IPS-NIHi7 (cell line): Measurements from ENCODE around the gene GRIK4.

ENCODE experiments used
- DNase-seq: peaks from one replicate; pipeline ENCODE4 v3.0.0; 2012; ENCODE audit warnings: mixed read lengths; ENCODE audit errors: extremely low spot score

GRIK4 gene

DNA sequence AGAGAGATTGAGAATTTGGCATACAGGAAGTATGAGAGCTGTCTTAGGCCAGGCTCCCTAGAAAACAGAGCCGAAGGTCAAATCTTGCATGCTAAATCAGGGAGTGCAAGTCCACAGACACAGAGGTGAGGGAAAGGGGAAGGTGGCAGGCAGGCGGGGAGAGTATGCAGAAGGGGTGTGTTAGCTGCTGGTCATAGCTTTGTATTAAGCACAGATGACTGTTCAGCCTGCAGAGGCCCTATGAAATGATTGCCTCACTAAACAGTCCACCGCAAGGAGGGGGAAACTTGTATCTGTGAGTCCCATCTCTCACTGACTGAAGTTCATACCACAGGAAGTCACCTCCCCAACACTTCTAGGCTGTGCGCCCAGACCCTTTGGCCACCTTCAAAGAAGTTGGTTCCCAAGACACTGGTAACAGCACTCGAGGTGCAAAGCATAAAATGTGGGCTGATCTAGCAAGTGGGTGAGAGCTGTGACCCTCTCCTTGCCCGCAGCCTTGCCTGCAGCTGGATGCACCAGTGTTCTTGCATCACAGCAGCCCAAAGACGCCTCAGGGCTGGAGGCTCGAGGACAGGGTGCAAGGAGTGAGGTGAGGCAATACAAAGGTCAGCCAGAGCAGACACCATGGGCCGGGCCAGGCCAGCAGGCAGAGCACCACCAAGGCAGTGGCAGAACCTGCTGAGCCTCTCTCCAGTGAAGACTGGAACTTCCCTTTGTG is 397.1 kb downstream of the GRIK4 start:
- no peak for DNase-seq

DNA sequence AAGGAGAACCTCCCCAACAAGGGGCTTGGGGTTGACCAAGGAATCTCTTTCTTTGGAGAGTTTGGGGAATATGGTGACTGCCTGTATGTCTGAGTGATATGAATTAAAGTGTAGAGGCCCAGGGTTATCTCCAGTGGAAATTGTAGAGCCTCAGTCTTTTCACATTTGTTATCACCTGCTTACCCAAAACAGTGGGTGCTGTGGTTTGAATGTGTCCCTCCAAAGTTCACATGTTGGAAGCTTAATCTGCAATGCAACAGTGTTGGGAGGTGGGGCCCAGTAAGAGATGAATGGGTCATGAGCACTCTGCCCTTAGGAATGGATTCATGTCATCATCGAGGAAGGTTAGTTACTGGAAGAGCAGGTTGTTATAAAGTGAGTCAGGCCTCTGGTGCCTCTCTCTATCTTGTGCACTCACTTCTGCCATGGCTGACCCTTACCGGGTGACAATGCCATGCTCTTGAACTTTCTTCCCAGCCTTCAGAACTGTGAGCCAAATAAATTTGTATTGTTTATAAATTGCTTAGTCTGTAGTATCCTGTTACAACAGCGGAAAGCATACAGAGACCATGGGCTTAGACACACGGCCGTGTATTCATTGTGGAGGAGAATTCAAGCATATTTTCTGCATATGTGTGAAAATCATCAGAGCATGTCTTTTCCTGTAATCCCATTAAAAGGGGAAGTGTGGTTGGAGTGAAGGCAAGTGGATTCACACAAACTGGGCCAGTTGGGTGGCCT is 398.3 kb downstream of the GRIK4 start:
- DNase-seq = no peak

DNA sequence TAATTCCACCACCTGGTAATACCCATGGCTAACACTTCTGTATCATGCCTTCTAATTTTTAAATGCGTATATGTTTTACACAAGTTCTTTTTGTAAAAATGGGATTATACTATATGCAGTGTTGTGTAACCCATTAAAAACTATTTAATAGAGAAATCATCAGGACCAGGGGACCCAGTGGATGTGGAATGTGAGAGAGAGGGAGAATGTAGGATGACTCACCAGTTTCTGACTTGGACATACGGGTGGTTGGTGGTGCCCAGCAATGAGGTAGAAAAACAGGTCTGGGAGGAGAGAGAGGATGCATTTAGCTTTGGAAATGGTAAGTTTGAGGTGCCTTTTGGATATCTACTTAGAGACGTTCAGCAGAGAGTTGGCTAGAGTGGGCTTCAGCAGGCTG is 400.4 kb downstream of the GRIK4 start:
- no peak for DNase-seq

DNA sequence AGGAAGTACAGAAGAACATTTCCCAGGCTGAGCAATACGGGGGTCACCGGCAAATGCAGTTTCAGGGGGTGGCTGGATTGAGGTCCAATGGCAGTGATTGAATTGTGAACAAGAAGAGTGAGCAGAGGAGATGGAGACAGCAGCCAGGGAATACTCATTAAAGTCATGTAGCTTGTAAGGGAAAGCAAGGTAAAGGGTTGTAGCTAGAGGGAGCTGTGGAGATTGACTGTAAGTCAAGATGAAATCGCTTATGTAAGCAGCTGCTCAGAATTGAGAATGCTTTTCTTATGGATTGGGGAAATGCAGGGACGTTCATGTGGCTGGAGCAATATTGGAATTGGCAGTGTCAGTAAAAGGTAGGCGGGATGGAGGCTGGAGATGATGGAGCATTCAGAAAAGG is 401.0 kb downstream of the GRIK4 start:
- peak; percentile 60 for DNase-seq

DNA sequence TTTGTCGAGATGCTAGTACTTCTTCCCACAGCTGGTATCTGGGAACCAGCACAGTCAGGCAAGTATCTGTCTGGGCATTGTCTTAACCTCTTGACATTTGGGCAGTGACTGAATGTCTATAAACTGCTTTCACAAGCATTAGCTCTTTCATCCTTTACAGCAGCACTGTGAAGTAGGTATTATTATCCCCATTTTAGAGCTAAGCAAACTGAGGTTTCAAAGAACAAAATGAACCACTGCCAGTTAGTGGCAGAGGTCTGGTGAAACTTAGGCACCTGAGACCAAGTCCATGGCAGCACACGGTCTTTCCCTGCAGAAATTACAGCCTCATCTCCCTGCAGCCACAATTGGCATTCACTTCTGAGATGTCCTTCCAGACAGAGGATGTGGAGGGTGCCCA is 401.4 kb downstream of the GRIK4 start:
- no peak for DNase-seq

- no peak for DNase-seq
Observed at GRCh38 chr11:120914021-120914420, 402.5 kb downstream of the GRIK4 start.

DNA sequence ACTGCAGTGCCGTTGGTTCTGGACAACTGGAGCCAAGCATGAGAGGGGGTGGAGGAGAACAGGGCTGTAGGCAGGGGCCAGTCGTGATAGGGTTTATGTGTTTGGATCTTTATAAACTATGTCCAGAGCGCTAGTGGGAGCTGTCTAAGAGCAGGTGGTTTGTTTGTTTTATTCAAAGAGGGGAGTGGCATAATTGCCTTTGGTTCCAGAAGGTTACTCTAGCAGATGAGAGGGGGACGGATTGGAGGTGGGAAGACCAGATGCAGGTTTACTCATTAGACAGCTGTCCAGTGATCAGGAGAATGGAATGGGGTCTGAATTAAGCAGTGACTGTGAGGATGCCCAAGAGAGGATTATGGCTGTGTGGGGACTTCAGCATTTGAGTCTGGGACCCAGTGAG is 403.1 kb downstream of the GRIK4 start:
- no peak for DNase-seq

- DNase-seq = no peak
Observed at GRCh38 chr11:120917559-120918239, 406.2 kb downstream of the GRIK4 start.

DNA sequence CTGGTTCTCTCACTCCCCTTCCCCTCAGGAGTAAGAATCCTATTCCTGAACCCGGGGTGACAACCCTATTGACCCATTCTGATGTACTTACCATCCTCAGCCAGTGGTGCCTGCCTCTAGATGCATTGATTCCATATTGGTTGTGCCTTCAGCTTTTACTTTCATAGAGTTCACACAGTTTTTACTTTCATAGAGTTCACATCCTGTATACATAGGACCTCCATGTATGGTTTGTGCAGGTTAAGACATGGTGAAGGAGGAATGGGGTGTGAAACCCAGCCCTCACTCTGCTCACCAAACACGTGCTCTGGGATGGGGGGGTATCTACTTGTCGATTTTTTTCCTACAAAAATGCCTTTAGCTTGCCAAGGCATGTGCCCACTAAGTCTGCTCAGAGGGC is 406.7 kb downstream of the GRIK4 start:
- no peak for DNase-seq

- no peak for DNase-seq
Observed at GRCh38 chr11:120919045-120919444, 407.5 kb downstream of the GRIK4 start.

GRCh38 chr11:120919566-120919965 is 408.0 kb downstream of the GRIK4 start:
- DNase-seq = no peak

DNA sequence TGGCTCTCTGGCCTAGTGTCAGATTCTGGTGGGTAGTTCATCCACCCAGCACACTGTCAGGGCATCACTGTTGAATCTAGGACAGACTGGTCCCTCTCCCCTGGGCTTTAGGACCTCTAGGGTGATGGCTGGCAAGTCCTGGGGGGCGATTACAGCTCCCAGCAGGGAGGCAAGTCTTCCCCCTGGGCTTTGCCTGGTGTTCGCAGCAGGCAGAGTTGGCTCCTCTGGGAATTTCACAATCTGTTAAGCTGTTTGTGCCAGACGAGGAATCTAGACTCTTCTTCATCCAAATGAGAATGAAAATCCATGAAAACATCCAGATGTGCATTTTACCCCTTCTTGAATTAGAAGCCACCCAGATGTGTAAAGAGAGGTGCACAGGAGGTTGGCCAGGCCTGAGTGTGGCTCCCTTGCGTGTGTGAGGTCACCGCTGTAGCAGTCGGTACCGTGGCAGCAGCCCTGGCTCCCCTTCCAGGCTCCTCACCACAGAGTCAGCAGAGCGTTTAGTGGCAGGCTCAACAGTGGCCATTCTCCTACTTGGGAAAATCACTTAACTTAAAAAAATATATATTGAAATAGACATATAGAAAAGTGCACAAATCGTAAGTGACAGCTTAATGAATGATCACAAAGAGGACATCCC is 412.4 kb downstream of the GRIK4 start:
- no peak for DNase-seq

DNA sequence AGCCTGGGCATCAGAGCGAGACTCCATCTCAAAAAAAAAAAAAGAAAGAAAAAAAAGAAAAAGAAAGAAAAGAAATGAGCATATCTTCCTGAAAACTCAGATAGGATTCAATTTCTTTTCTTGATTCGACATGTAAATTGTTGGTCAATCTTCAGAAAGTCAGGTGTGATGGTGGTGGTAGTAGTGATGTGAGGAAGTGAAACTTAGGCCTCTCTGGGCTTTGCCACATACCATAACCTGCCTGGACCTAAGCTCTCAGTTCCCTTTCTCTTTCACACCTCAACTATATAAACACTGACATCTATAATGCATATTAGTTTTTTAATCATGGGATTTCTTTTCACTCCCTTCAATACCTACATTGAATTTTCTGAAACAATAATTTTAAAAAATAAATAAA is 414.4 kb downstream of the GRIK4 start:
- DNase-seq = no peak

DNA sequence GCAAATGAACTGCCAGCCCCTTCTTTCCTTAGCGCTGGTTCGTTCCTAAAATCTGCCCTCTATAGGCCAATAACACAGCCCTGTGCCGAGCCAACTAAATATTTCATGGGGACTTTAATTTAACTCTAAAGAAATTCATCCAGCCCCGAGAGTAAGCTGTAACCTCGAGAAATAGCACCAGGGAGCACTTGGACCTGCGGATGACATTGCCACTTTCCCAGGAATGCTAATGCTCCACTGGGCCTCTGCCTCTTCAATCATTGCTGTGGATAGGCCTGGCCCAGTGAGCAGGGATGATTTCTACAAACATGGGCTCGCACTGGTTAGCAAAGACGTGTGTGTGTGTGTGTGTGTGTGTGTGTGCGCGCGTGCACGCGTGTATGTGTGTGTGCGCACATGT is 417.1 kb downstream of the GRIK4 start:
- DNase-seq = no peak

GRCh38 chr11:120929090-120929489 is 417.5 kb downstream of the GRIK4 start:
- DNase-seq = no peak

DNA sequence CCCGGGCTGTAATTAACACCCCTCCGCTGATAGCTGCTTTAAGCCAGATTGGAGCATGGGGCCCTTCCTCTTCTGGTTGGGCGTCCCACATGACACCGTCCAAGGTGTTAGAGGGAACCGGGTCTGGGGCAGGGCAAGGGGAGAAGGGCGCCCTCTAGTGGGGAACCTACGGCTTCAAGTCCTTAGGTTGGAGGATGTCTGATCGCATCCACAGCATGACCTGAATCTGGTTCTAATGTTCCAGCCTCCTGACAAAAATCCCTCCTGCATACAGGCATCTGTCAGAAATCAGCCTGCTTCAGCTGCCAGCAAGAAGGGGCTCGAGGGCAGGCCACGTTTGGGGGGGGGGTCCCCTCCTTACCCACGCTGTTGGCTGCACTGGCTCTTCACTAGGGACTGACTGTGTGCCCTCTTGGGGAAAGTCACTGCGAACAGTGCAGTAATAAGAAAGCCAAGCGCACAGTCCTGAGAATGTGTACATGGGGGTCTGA is 418.2 kb downstream of the GRIK4 start:
- DNase-seq = peak; percentile 92

GRCh38 chr11:120931057-120931779 is 419.7 kb downstream of the GRIK4 start:
- no peak for DNase-seq

GRCh38 chr11:120932305-120932915 is 420.9 kb downstream of the GRIK4 start:
- no peak for DNase-seq

DNA sequence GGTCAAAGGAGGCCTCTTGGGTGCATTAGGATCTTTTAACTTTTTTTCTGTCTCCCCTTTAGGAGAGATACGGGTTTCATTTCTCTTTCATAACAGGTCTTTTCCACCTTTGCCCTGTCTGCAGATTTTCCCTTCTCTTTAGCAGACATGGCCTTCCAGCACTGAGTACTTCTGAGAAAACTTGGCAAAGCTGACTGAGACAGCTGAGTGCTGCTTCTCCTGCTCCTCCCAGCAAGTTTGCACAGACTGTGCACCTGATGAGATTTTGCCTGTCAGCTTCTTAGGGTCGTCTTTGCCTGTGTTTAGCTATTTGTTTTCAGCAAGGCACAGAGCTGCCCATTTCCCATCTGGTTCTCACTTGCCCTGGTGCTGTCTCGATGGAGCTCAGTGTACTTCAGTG is 424.8 kb downstream of the GRIK4 start:
- no peak for DNase-seq

GRCh38 chr11:120937501-120937900 is 426.0 kb downstream of the GRIK4 start:
- DNase-seq = no peak

DNA sequence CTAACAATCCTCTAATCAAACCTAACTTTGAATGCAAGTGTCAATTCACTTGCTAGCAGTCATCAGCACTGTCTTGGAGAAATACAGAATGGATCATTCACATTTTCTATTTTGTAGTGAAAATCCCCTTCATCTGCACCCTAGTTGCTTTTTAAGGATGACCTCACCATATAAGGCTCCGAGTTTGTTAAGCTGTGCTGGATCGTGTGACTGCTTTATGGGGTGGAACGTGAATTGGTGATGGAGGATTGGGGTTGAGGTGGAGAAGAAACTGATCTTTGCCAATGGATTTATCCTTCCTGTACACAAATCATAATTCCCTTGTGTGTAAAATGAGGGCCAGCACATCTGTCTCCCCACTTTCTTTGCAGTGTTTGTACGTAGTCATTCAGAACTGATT is 426.7 kb downstream of the GRIK4 start:
- no peak for DNase-seq
